ENCODE results near the gene HES5.
"Not testable (repeated sequence)": the region's sequence is repeated elsewhere in the genome, so short reads cannot be mapped to it uniquely, and the experiment has no call there.

Gene HES5

DNA sequence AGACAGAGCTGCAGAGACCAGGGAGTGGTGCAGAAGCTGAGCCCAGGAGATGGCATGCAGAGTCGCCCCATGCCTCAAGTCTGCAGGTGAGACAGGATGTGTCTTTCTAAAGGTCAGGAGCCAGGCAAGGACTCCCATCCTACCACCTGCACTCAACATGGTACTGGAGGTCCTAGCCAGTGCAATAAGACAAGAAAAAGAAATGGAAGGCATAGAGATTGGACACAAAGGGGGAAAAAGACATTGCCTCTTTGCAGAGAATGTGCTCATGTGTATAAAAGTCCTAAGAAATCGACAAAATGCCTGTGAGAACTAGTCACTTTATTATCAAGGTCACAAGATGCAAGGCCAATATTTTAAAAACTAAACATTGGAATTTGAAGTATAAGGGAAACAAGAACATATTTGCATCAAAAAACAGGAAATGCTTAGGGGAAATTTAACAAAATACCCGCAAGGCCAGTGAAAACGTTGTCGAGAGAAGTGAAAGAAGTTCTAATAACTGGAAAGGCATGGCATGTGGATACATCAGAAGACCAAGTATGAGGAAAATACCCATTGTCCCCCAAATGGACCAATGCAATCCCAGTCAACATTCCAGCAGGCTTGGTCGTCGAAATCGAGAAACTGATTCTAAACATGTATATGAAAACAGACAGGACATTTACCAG, 43.3 kb upstream of the HES5 start:
- TF ChIP-seq CTCF (IDR thresholded peaks at IDR 0.05; ENCODE audit: poor library complexity, severe bottlenecking): no peak
- no peak overlapping the region for H3K4me3 ChIP-seq (ENCODE audit: severe bottlenecking)
- ATAC-seq (ENCODE audit: low read depth): no peak
- no peaks in the 10 kb centered on the region for H3K36me3 ChIP-seq (ENCODE audit: low read depth)
- H3K9me3 ChIP-seq (ENCODE audit: severe bottlenecking): no peaks in the 10 kb centered on the region
- H3K27ac ChIP-seq (ENCODE audit: poor library complexity, severe bottlenecking): no peak overlapping the region
- no peaks in the 10 kb centered on the region for H3K4me1 ChIP-seq (ENCODE audit: insufficient read depth, poor library complexity, severe bottlenecking)
- no peak for DNase-seq (ENCODE audit: low spot score)
- H3K27me3 ChIP-seq (ENCODE audit: insufficient read depth, poor library complexity, severe bottlenecking): no peaks in the 10 kb centered on the region

DNA sequence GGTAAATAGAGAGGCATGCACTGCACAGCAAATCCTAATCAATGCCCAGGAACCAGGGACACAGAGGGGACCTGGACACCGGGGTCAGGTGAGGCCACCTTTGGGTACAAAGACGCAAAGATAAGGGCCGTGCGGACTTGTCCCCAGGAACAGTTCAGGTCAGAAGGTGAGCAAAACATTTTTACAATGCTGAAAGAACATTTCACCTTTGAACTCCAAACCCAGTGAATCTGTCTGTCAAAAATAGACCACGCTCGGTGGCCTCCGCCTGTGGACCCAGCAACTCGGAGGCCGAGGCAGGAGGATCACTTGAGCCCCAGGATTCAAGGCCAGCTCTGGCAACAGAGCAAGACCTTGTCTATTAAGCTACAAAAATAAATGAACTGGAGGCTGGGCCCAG, 41.3 kb upstream of the HES5 start:
- Histone ChIP-seq H3K27me3 (ENCODE audit: insufficient read depth, poor library complexity, severe bottlenecking) (peaks cover 2% of the 10 kb centered on the region), H3K4me3 (ENCODE audit: severe bottlenecking) (no peak overlapping the region), H3K27ac (ENCODE audit: poor library complexity, severe bottlenecking) (no peak overlapping the region), H3K36me3 (ENCODE audit: low read depth) (no peaks in the 10 kb centered on the region), H3K9me3 (ENCODE audit: severe bottlenecking) (no peaks in the 10 kb centered on the region), H3K4me1 (ENCODE audit: insufficient read depth, poor library complexity, severe bottlenecking) (no peaks in the 10 kb centered on the region)
- DNase-seq (ENCODE audit: low spot score): no peak
- ATAC-seq (ENCODE audit: low read depth): no peak
- TF ChIP-seq CTCF (IDR thresholded peaks at IDR 0.05; ENCODE audit: poor library complexity, severe bottlenecking): no peak

DNA sequence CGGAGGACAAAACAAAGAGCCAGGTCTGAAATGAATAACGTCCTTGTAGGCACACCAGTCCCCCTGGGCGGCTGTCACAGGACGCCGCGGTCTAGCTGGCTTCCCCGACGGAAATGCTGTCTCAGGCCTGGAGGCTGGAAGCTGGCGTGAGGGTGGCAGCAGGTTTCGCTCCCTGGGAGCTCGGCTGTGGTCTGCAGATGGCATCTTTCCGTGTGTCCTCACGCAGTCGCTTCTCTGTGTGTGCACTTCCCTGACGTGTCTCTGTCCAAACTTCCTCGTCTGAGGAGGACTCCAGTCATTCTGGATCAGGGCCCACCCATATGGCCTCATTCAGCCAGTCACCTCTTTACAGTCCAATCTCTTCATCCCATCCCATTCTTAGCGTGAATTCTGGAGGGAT, 40.3 kb upstream of the HES5 start:
- no peak overlapping the region for H3K27ac ChIP-seq (ENCODE audit: poor library complexity, severe bottlenecking)
- ATAC-seq (ENCODE audit: low read depth): no peak
- H3K36me3 ChIP-seq (ENCODE audit: low read depth): no peaks in the 10 kb centered on the region
- TF ChIP-seq CTCF (IDR thresholded peaks at IDR 0.05; ENCODE audit: poor library complexity, severe bottlenecking): no peak
- H3K4me3 ChIP-seq (ENCODE audit: severe bottlenecking): no peak overlapping the region
- no peak for DNase-seq (ENCODE audit: low spot score)
- H3K9me3 ChIP-seq (ENCODE audit: severe bottlenecking): no peaks in the 10 kb centered on the region
- no peaks in the 10 kb centered on the region for H3K4me1 ChIP-seq (ENCODE audit: insufficient read depth, poor library complexity, severe bottlenecking)
- peaks cover 11% of the 10 kb centered on the region for H3K27me3 ChIP-seq (ENCODE audit: insufficient read depth, poor library complexity, severe bottlenecking)

- H3K27ac ChIP-seq (ENCODE audit: poor library complexity, severe bottlenecking); DNase-seq (ENCODE audit: low spot score); H3K9me3 ChIP-seq (ENCODE audit: severe bottlenecking); H3K4me1 ChIP-seq (ENCODE audit: insufficient read depth, poor library complexity, severe bottlenecking); H3K4me3 ChIP-seq (ENCODE audit: severe bottlenecking); ATAC-seq (ENCODE audit: low read depth); H3K36me3 ChIP-seq (ENCODE audit: low read depth): not testable (repeated sequence)
- H3K27me3 ChIP-seq (ENCODE audit: insufficient read depth, poor library complexity, severe bottlenecking): peaks cover 11% of the 10 kb centered on the region
These were observed 39.6 kb upstream of the HES5 start for GRCh38 chr1:2569703-2570102.

DNA sequence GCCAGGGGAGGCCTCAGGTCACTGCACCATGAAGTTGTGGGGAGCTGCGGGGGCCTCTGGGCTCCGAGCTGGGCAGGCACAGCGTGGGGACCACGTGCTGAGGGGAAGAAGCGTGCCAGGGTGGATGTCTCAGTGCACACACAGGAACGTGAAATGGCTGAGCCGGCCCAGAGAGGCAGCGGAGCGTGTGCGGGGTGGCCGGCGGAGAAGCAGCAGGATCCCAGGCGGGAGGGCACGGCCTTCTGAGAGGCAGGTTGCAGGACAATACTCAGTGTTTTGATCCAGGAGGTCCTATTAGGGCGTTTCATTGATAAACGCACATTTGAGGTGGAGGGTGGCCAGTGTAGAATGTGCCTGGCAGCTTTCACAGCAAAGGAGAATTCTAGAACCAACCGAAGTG, 39.0 kb upstream of the HES5 start:
- no peak for DNase-seq (ENCODE audit: low spot score)
- H3K4me3 ChIP-seq (ENCODE audit: severe bottlenecking): no peak overlapping the region
- H3K36me3 ChIP-seq (ENCODE audit: low read depth): no peaks in the 10 kb centered on the region
- H3K27ac ChIP-seq (ENCODE audit: poor library complexity, severe bottlenecking): no peak overlapping the region
- TF ChIP-seq CTCF (IDR thresholded peaks at IDR 0.05; ENCODE audit: poor library complexity, severe bottlenecking): no peak
- no peaks in the 10 kb centered on the region for H3K4me1 ChIP-seq (ENCODE audit: insufficient read depth, poor library complexity, severe bottlenecking)
- H3K27me3 ChIP-seq (ENCODE audit: insufficient read depth, poor library complexity, severe bottlenecking): peaks cover 11% of the 10 kb centered on the region
- ATAC-seq (ENCODE audit: low read depth): no peak
- H3K9me3 ChIP-seq (ENCODE audit: severe bottlenecking): no peaks in the 10 kb centered on the region

DNA sequence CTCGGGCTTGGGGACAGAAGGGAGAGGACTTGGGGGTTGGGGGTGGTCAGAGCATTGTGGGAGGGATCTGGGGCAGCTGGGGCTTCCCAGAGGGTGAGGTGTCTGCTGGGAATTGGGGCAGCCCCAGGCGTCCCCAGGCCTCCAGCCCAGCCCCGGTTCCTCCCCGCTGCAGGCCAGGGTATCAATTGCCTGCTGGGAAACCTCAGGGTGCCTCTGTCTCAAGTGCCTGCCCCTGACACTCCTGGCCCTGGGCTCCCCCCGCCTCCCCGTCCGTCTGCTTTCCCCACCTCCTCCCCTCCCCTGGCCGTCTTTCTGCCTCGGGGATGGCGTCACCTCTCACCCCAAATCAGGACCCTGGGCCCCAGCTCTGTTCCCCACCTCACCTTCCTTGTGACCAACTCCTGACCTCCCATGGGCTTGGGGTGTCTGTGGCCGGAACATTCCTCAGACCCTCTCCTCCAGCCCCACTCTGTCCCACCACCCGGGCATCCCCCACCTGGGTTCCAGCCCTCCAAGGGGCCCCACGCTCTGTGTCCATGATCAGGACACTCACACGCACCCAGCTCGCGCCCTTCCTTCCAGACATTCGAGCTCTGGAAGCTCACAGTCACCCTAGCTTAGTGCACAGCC, 38.2 kb upstream of the HES5 start:
- H3K4me1 ChIP-seq (ENCODE audit: insufficient read depth, poor library complexity, severe bottlenecking); DNase-seq (ENCODE audit: low spot score); H3K9me3 ChIP-seq (ENCODE audit: severe bottlenecking); H3K36me3 ChIP-seq (ENCODE audit: low read depth); H3K4me3 ChIP-seq (ENCODE audit: severe bottlenecking); ATAC-seq (ENCODE audit: low read depth); H3K27ac ChIP-seq (ENCODE audit: poor library complexity, severe bottlenecking): not testable (repeated sequence)
- peaks cover 11% of the 10 kb centered on the region for H3K27me3 ChIP-seq (ENCODE audit: insufficient read depth, poor library complexity, severe bottlenecking)

Data from RWPE2 (cell line).